ENCODE data around the gene KRABD2.

Gene KRABD2

GRCh38 chr17:8406174-8406573 is 29.7 kb upstream of the KRABD2 start:
- H3K36me3 ChIP-seq (ENCODE audit: control insufficient read depth in 4 of 4, insufficient read depth in 3 of 4, low read depth in 1 of 4, low read length in 3 of 4): no peaks in the 10 kb centered on the region
- peaks cover 0 to 9% (median 8%) of the 10 kb centered on the region in 4 donors for H3K4me1 ChIP-seq (ENCODE audit: control insufficient read depth in 4 of 4, insufficient read depth in 4 of 4, low read length in 3 of 4)
- no peak overlapping the region for H3K4me3 ChIP-seq (ENCODE audit: low read depth in 1 of 3, low read length in 3 of 3)
- H3K27me3 ChIP-seq (ENCODE audit: control insufficient read depth in 4 of 4, insufficient read depth in 4 of 4, low read length in 3 of 4): no peaks in the 10 kb centered on the region
- no peak for DNase-seq (ENCODE audit: low spot score)
- H3K9ac ChIP-seq (ENCODE audit: low read depth in 1 of 2, low read length in 2 of 2): no peak overlapping the region
- H3K9me3 ChIP-seq (ENCODE audit: control insufficient read depth in 4 of 4, low read length in 3 of 4): no peaks in the 10 kb centered on the region
- TF ChIP-seq ZBTB33 (IDR thresholded peaks at IDR 0.05) (no peak), MAX (IDR thresholded peaks at IDR 0.05) (no peak), CTCF (IDR thresholded peaks at IDR 0.05; ENCODE audit: low read depth, low read length, missing input control) (no peak), YY1 (IDR thresholded peaks at IDR 0.05) (no peak), NR2F2 (IDR thresholded peaks at IDR 0.05) (no peak), RXRA (IDR thresholded peaks at IDR 0.05) (no peak), JUND (IDR thresholded peaks at IDR 0.05) (no peak), SP1 (IDR thresholded peaks at IDR 0.05) (no peak), FOXA2 (IDR thresholded peaks at IDR 0.05) (no peak), HNF4A (conservative IDR thresholded peaks at IDR 0.05) (no peak), RAD21 (IDR thresholded peaks at IDR 0.05) (no peak), FOXA1 (IDR thresholded peaks at IDR 0.05) (no peak)
- no peak overlapping the region for H3K27ac ChIP-seq (ENCODE audit: low read depth in 1 of 2, low read length in 2 of 2)
- WGBS: 86% methylated on average over 2 of the region's 2 CpGs

- Histone ChIP-seq H3K27ac (ENCODE audit: low read depth in 1 of 2, low read length in 2 of 2) (no peak overlapping the region), H3K9me3 (ENCODE audit: control insufficient read depth in 4 of 4, low read length in 3 of 4) (no peaks in the 10 kb centered on the region), H3K4me1 (ENCODE audit: control insufficient read depth in 4 of 4, insufficient read depth in 4 of 4, low read length in 3 of 4) (peaks cover 0 to 7% (median 6%) of the 10 kb centered on the region in 4 donors), H3K27me3 (ENCODE audit: control insufficient read depth in 4 of 4, insufficient read depth in 4 of 4, low read length in 3 of 4) (no peaks in the 10 kb centered on the region), H3K9ac (ENCODE audit: low read depth in 1 of 2, low read length in 2 of 2) (no peak overlapping the region), H3K36me3 (ENCODE audit: control insufficient read depth in 4 of 4, insufficient read depth in 3 of 4, low read depth in 1 of 4, low read length in 3 of 4) (no peaks in the 10 kb centered on the region), H3K4me3 (ENCODE audit: low read depth in 1 of 3, low read length in 3 of 3) (no peak overlapping the region)
- DNase-seq (ENCODE audit: low spot score): no peak
- WGBS: 90% methylated on average over 11 of the region's 11 CpGs
- TF ChIP-seq EGR1 (IDR thresholded peaks at IDR 0.05; ENCODE audit: low read depth in 2 of 2) (no peak), RXRA (IDR thresholded peaks at IDR 0.05) (no peak), SP1 (IDR thresholded peaks at IDR 0.05) (no peak), NR2F2 (IDR thresholded peaks at IDR 0.05) (no peak), RAD21 (IDR thresholded peaks at IDR 0.05) (no peak), REST (IDR thresholded peaks at IDR 0.05) (no peak), HNF4A (conservative IDR thresholded peaks at IDR 0.05) (no peak), YY1 (IDR thresholded peaks at IDR 0.05) (no peak), MAX (IDR thresholded peaks at IDR 0.05) (no peak), GABPA (IDR thresholded peaks at IDR 0.05 in 1 of 2, conservative IDR thresholded peaks at IDR 0.05 in 1 of 2) (no peak)
Observed at GRCh38 chr17:8405499-8406016, 29.1 kb upstream of the KRABD2 start.

Data from liver (tissue), 8 donors.